ENCODE data around the gene CELSR1.

DNA sequence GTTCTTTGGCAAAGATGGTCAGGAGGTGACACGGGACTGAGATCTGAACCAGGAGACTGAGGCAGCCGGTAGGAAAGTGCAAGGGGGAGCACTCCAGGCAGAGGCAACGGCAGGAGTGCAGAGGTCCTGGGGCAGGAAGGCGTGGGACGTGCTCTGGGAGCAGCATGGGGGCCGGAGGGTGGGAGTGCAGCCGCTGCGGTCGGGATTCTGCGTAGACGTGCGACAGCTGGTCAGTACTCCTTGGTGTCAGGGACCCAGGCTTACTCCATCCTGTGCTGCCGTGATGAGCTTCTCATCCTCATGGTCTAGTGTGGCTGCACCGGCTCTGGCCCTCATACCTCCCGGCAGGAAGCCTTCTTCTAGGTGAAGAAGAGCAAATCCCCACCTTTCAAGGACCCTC, 218.8 kb downstream of the CELSR1 start:
- TF ChIP-seq, protein P1, sequence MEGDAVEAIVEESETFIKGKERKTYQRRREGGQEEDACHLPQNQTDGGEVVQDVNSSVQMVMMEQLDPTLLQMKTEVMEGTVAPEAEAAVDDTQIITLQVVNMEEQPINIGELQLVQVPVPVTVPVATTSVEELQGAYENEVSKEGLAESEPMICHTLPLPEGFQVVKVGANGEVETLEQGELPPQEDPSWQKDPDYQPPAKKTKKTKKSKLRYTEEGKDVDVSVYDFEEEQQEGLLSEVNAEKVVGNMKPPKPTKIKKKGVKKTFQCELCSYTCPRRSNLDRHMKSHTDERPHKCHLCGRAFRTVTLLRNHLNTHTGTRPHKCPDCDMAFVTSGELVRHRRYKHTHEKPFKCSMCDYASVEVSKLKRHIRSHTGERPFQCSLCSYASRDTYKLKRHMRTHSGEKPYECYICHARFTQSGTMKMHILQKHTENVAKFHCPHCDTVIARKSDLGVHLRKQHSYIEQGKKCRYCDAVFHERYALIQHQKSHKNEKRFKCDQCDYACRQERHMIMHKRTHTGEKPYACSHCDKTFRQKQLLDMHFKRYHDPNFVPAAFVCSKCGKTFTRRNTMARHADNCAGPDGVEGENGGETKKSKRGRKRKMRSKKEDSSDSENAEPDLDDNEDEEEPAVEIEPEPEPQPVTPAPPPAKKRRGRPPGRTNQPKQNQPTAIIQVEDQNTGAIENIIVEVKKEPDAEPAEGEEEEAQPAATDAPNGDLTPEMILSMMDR (IDR thresholded peaks at IDR 0.05), result no peak
- TF ChIP-seq POLR2A (IDR thresholded peaks at IDR 0.05), result no peak

Measured in vagina (tissue), 2 donors.